Nephron (organoid): ENCODE results near the gene ACR.
A peak's percentile ranks its signal among the peaks of the same experiment; 100 is the strongest.

Experiments
- H3K27ac Mint-ChIP-seq, 3 experiments: 2 replicates each; pipeline ENCODE4 v1.8.0; 2020; ENCODE audit warnings: mixed read lengths in 3 of 3, mild to moderate bottlenecking in 2 of 3, moderate library complexity in 1 of 3
- H3K27me3 Mint-ChIP-seq: 2 replicates; pipeline ENCODE4 v1.8.0; 2021; ENCODE audit warnings: low read depth, mild to moderate bottlenecking, moderate library complexity, mixed read lengths
- H3K36me3 Mint-ChIP-seq: 2 replicates; pipeline ENCODE4 v1.8.0; 2020; ENCODE audit warnings: low read depth, mixed read lengths
- H3K4me1 Mint-ChIP-seq: 2 replicates; pipeline ENCODE4 v1.8.0; 2020; ENCODE audit warnings: mixed read lengths
- H3K4me3 Mint-ChIP-seq, 3 experiments: 2 replicates each; pipeline ENCODE4 v1.8.0; 2020; ENCODE audit warnings: mild to moderate bottlenecking in 3 of 3, mixed read lengths in 3 of 3, moderate library complexity in 2 of 3
- H3K9me3 Mint-ChIP-seq: 2 replicates; pipeline ENCODE4 v1.8.0; 2020; ENCODE audit warnings: mixed read lengths
- CTCF ChIP-seq, 3 experiments: fragments of 200-600 bp; sonication (generic); IDR thresholded peaks; one replicate each; pipeline ENCODE4 v1.5.0; 2021; ENCODE audit warnings: antibody characterized with exemption in 3 of 3; ENCODE audit not compliant: unreplicated experiment in 3 of 3

ACR gene

DNA sequence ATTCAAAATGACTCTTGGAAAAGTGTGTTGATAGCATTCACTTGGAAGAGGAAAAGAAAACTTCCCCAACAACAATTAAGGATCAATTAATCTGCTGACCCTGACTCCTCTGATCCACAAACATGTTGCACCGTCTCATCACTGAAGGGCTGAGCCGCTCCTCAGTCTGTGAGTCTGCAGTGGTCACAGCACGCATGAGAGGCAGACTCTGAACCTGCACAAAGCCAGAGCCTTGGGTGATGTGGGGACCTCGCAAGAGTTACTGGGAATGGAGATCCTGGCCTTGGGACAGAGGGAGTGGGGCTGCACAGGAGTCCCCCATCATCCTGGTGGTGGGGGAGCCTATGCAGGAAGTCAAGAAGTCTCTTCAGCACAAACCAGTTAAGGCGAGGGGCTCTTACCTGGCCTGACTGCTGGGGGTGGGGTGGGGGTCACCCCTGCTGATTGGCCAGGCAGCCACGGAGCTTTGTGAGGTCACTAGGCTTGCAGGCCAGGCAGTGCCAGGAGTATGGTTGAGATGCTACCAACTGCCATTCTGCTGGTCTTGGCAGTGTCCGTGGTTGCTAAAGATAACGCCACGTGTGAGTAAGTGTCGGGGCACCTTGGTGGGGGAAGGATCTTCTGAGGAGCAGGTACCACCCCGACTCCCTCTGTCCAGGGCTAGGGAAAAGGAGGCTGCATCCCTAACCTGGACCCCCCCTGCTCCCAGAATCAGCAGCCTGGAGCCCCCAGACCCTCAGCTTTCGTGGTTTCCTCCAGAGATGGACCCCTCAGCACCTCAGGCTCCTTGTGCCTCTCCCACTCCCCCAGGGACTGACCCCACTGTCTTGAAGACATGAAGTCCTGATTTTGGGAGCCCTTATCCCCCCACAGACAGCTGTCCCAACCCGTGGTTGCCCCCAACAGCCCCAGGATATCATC, at the start of gene ACR:
Gene ACR (plus strand): TSS at position 477 of the 921 bp plus-strand sequence. CDS start 32 bp downstream, at position 509.
- no peak within 1 kb of the TSS for H3K27ac Mint-ChIP-seq
- TF ChIP-seq CTCF (IDR thresholded peaks at IDR 0.05; ENCODE audit: unreplicated experiment in 3 of 3), result no peak
- H3K36me3 Mint-ChIP-seq, result no peaks in the 10 kb centered on the region
- H3K27me3 Mint-ChIP-seq, result peaks cover 20% of the 10 kb centered on the region
- H3K4me1 Mint-ChIP-seq, result peaks cover 8% of the 10 kb centered on the region
- no peaks in the 10 kb centered on the region for H3K9me3 Mint-ChIP-seq
- no peak within 1 kb of the TSS for H3K4me3 Mint-ChIP-seq

DNA sequence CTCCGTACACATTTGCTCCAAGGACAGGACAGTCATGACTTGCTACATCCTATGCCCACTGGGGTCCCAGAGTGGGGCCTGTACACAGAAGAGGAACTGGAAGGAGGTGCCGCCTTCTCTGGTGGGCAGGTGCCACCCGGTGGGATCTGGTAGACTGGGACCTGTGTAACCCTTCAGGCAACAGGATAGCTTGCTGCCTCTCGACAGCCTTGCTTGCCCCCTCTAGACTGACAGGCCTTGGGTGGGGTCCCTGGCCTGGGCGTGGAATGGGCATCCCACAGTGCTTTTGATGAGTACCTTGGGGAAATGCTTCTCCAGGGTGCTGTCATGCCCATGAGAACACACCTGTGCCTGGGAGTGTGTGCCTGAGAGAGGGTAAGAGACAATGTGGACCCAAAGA, 49.6 kb upstream of the ACR start:
- Mint-ChIP-seq H3K27ac (no peak overlapping the region), H3K4me3 (no peak overlapping the region), H3K36me3 (peaks cover 15% of the 10 kb centered on the region), H3K4me1 (no peaks in the 10 kb centered on the region), H3K9me3 (peaks cover 5% of the 10 kb centered on the region), H3K27me3 (peaks cover 4% of the 10 kb centered on the region)
- no peak for TF ChIP-seq CTCF (IDR thresholded peaks at IDR 0.05; ENCODE audit: unreplicated experiment in 3 of 3)

GRCh38 chr22:50691521-50691920, 46.5 kb upstream of the ACR start:
- H3K4me3 Mint-ChIP-seq, result no peak overlapping the region
- no peaks in the 10 kb centered on the region for H3K4me1 Mint-ChIP-seq
- TF ChIP-seq CTCF (IDR thresholded peaks at IDR 0.05; ENCODE audit: unreplicated experiment in 3 of 3), result peak; percentile 49 to 66 (median 52)
- no peak overlapping the region for H3K27ac Mint-ChIP-seq
- H3K27me3 Mint-ChIP-seq, result no peaks in the 10 kb centered on the region
- peaks cover 5% of the 10 kb centered on the region for H3K9me3 Mint-ChIP-seq
- H3K36me3 Mint-ChIP-seq, result peaks cover 15% of the 10 kb centered on the region

DNA sequence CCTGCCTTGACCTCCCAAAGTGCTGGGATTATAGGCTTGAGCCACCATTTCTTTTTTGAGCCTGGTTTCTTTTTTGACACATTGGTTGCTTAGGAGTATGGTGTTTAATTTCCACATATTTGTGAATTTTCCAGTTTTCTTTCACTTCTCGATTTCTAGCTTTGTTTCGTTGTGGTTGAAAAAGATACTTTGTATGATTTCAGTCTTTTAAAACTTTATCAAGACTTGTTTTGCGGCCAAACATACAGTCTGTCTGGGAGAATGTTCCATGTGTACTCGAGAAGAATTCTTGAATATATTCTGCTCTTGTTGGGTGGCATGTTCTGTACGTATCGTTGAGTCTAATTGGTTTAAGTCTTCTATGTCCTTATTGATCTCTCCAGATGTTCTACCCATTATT, 44.5 kb upstream of the ACR start:
- Mint-ChIP-seq H3K4me1 (no peaks in the 10 kb centered on the region), H3K9me3 (peaks cover 5% of the 10 kb centered on the region)

DNA sequence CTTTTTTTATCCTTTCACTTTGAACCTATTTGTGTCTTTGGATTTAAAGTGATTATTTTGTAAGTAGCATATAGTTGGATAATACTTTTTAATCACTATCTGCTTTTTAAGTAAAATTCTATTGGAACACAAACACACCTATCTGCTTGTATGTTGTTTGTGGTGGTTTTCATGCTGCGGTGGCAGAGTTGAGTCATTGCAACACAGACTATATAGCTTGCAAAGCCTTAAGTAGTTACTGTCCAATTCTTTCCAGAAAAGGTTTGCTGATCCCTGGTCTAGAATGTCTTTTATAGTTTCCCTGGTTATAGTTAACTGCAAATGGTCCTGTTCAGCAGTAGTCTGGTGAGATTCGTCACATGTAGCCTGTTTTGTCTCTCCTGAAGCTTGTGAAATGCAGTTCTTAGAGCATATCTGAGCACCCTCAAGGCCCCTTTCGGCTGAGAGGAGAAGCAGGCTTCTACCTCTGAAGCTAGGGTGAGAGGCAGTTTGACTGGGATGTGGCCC, 43.9 kb upstream of the ACR start:
- H3K4me1 Mint-ChIP-seq, result peaks cover 5% of the 10 kb centered on the region
- H3K27ac Mint-ChIP-seq, result no peak overlapping the region
- peak overlapping the region in 1 of 3 experiments; percentile 23 for H3K4me3 Mint-ChIP-seq
- no peak for TF ChIP-seq CTCF (IDR thresholded peaks at IDR 0.05; ENCODE audit: unreplicated experiment in 3 of 3)
- peaks cover 7% of the 10 kb centered on the region for H3K36me3 Mint-ChIP-seq
- peaks cover 4% of the 10 kb centered on the region for H3K27me3 Mint-ChIP-seq
- peaks cover 5% of the 10 kb centered on the region for H3K9me3 Mint-ChIP-seq

More for the DNA sequence above, 44.5 kb upstream of the ACR start:
- Mint-ChIP-seq H3K27ac (no peak overlapping the region), H3K36me3 (peaks cover 14% of the 10 kb centered on the region), H3K4me3 (no peak overlapping the region), H3K27me3 (no peaks in the 10 kb centered on the region)
- no peak for TF ChIP-seq CTCF (IDR thresholded peaks at IDR 0.05; ENCODE audit: unreplicated experiment in 3 of 3)
